K562 (cell line): ENCODE measurements around the gene CHSY1. TPM values are rescaled to one million over a fixed set of nuclear protein-coding genes. Genes with fewer than 3 reads are reported as not detected.

ENCODE experiments used
- ATAC-seq: fragments of 200-7000 bp; cut with Tn5 transposase; 3 replicates; pipeline ENCODE4 v1.9.1; 2020; ENCODE audit warnings: moderate library complexity
- BruUV-seq: library from RNA; stranded (reverse); fragments of 400-500 nt; replicated peaks from 2 replicates; lab custom pipeline; 2021; lab: Mats Ljungman, UMichigan
- CTCF ChIA-PET: fragments of 300-600 bp; formaldehyde crosslinking; extraction: SDS; loops from one replicate; lab custom pipeline; 2021; ENCODE audit warnings: low intra/inter-chr PET ratio; lab: Yijun Ruan, JAX
- POLR2A ChIA-PET: fragments of 300-600, 350-650 bp; sonication (Branson Sonifier 250); formaldehyde crosslinking; extraction: SDS; loops from one replicate; lab custom pipeline; 2021; ENCODE audit warnings: antibody characterized with exemption, inconsistent platforms; lab: Yijun Ruan, JAX
- DNase-seq, 4 experiments: peaks; one replicate each; pipeline versions ENCODE4 v3.0.0 to v3.0.0-alpha.2; 2011 to 2018; ENCODE audit warnings: low spot score in 3 of 4, mixed read lengths in 3 of 4; ENCODE audit errors: extremely low read depth in 1 of 4
- FAIRE-seq: peaks from 2 replicates; lab custom pipeline; 2011; peaks lifted over from hg19 to GRCh38; lab: Jason Lieb, UNC
- H2AFZ ChIP-seq: 2 replicates; pipeline ENCODE4 v1.6.0; 2011; ENCODE audit warnings: low read depth, low read length, control low read depth, inconsistent platforms
- H3K27ac ChIP-seq: fragments of 200-600 bp; 3 replicates; pipeline ENCODE4 v1.8.0; 2011; ENCODE audit warnings: low read depth, mild to moderate bottlenecking, control low read depth, inconsistent platforms, low read length, moderate library complexity, mixed read lengths; ENCODE audit errors: extremely low read depth
- H3K27me3 ChIP-seq, 2 experiments: fragments of 300-600 bp in 1 of 2; 2 replicates in 1 of 2; 3 replicates in 1 of 2; pipeline versions ENCODE4 v1.6.0 to v1.8.0; 2011; ENCODE audit warnings: inconsistent platforms in 2 of 2, low read length in 2 of 2, mild to moderate bottlenecking in 1 of 2, mixed read lengths in 1 of 2, moderate library complexity in 1 of 2; ENCODE audit not compliant: control insufficient read depth in 2 of 2, insufficient read depth in 2 of 2
- H3K36me3 ChIP-seq: fragments of 300-600 bp; 3 replicates; pipeline ENCODE4 v1.8.0; 2011; ENCODE audit warnings: mild to moderate bottlenecking, low read length, inconsistent platforms; ENCODE audit not compliant: control insufficient read depth, insufficient read depth
- H3K4me1 ChIP-seq, 2 experiments: fragments of 200-600 bp in 1 of 2; replicated peaks in 1 of 2; 2 replicates in 1 of 2; 3 replicates in 1 of 2; pipeline versions ENCODE4 v1.5.1 to v1.8.0; 2011; ENCODE audit warnings: inconsistent platforms in 2 of 2, low read length in 2 of 2, mild to moderate bottlenecking in 1 of 2, mixed read lengths in 1 of 2, moderate library complexity in 1 of 2; ENCODE audit not compliant: control insufficient read depth in 2 of 2, insufficient read depth in 2 of 2
- H3K4me2 ChIP-seq: 2 replicates; pipeline ENCODE4 v1.6.1; 2011; ENCODE audit warnings: low read length, control low read depth, inconsistent platforms, mixed read lengths; ENCODE audit not compliant: insufficient read depth
- H3K4me3 ChIP-seq: fragments of 200-600 bp; sonication (generic), shearing (Covaris generic); 2 replicates; pipeline ENCODE4 v1.5.1; 2016; ENCODE audit warnings: control low read depth, inconsistent platforms
- H3K79me2 ChIP-seq: fragments of 200-600 bp; 3 replicates; pipeline ENCODE4 v1.8.0; 2011; ENCODE audit warnings: low read length, inconsistent platforms; ENCODE audit not compliant: control insufficient read depth, insufficient read depth
- H3K9ac ChIP-seq, 2 experiments: 2 replicates each; pipeline versions ENCODE4 v1.6.0 to v1.6.1; 2011; ENCODE audit warnings: low read depth in 2 of 2, low read length in 2 of 2, control low read depth in 1 of 2, inconsistent platforms in 1 of 2, mild to moderate bottlenecking in 1 of 2, mixed read lengths in 1 of 2; ENCODE audit not compliant: insufficient read depth in 1 of 2
- H3K9me1 ChIP-seq: one replicate; pipeline ENCODE4 v1.6.0; 2011; ENCODE audit warnings: inconsistent platforms, mild to moderate bottlenecking, low read length, moderate library complexity; ENCODE audit not compliant: control insufficient read depth, insufficient read depth
- H3K9me3 ChIP-seq: replicated peaks from 2 replicates; pipeline ENCODE4 v1.5.1; 2011; ENCODE audit warnings: low read depth, low read length, inconsistent platforms; ENCODE audit not compliant: control insufficient read depth, insufficient read depth
- H4K20me1 ChIP-seq: replicated peaks from 2 replicates; pipeline ENCODE4 v1.6.1; 2011; ENCODE audit warnings: low read length, inconsistent platforms, mixed read lengths; ENCODE audit not compliant: control insufficient read depth, insufficient read depth
- CHAMP1 ChIP-seq: fragments of 450-650 bp; IDR thresholded peaks from 2 replicates; pipeline ENCODE4 v1.6.1; 2016; ENCODE audit warnings: mild to moderate bottlenecking
- CREB3 ChIP-seq: fragments of 450-650 bp; conservative IDR thresholded peaks from 2 replicates; pipeline ENCODE4 v1.6.1; 2016; ENCODE audit warnings: missing genetic modification characterization, low read depth, mild to moderate bottlenecking, missing compliant biosample characterization, moderate library complexity
- PTBP1 ChIP-seq: fragments of 200-400 bp; formaldehyde crosslinking; IDR thresholded peaks from 2 replicates; pipeline ENCODE4 v1.6.1; 2017; ENCODE audit warnings: low read depth, low read length
- SOX6 ChIP-seq: fragments of 450-650 bp; IDR thresholded peaks from 2 replicates; pipeline ENCODE4 v1.6.1; 2014; ENCODE audit warnings: mild to moderate bottlenecking
- SP2 ChIP-seq: IDR thresholded peaks from 2 replicates; pipeline ENCODE4 v1.6.1; 2011; ENCODE audit warnings: mild to moderate bottlenecking, low read depth, low read length, moderate library complexity; ENCODE audit not compliant: poor library complexity, severe bottlenecking; ENCODE audit errors: extremely low read depth
- ZBTB5 ChIP-seq: fragments of 450-650 bp; IDR thresholded peaks from 2 replicates; pipeline ENCODE4 v1.6.1; 2017; ENCODE audit warnings: antibody characterized with exemption
- ZNF41 ChIP-seq: fragments of 250-450 bp; sonication (Bioruptor Pico); conservative IDR thresholded peaks from 2 replicates; pipeline ENCODE4 v1.4.0; 2020; ENCODE audit warnings: mild to moderate bottlenecking
- WGBS: fragments of 100-300 bp; shearing (Covaris generic); methylation state at CpG from one replicate; pipeline ENCODE4 v1.1.6; 2016; ENCODE audit warnings: low coverage, mixed read lengths; ENCODE audit not compliant: insufficient coverage; ENCODE audit errors: missing lambda C conversion rate; 5-methylcytosine and 5-hydroxymethylcytosine counted together
- in situ Hi-C: fragments of 300-500 bp; cut with MboI; formaldehyde crosslinking; loops from 4 replicates; pipeline ENCODE4 v1.15.0; 2018; ENCODE audit warnings: inconsistent platforms, mixed read lengths
- intact Hi-C: fragments of 100-400 bp; cut with micrococcal nuclease; formaldehyde crosslinking; loops from 2 replicates; pipeline ENCODE4 v1.14.2; 2022
- polyA plus RNA-seq, 8 experiments: library from polyadenylated mRNA; depleted of rRNA in 4 of 8; stranded (reverse) in 5 of 8; unstranded in 3 of 8; fragments of >200 nt; fragmentation: Nextera tagmentation in 2 of 8; fragmentation: Illumina TruSeq in 1 of 8; extraction: Ambion mirVana in 2 of 8; extraction: Trizol in 1 of 8; gene quantifications; 2 replicates each; pipeline versions ENCODE4 v1.2.1 to v1.2.3, GENCODE V29; 2011 to 2014; ENCODE audit warnings: inconsistent platforms in 1 of 8, missing spikeins in 1 of 8
- total RNA-seq, 7 experiments: library from RNA; depleted of rRNA in 6 of 7; stranded (reverse); fragments of >200 nt in 6 of 7; fragmentation: Illumina TruSeq in 2 of 7; extraction: Trizol in 2 of 7; gene quantifications; 2 replicates each; pipeline versions ENCODE4 v1.2.1 to v1.2.3, GENCODE V29; 2011 to 2021; ENCODE audit warnings: low replicate concordance in 1 of 7

Gene CHSY1
- total and polyA plus RNA-seq, 9 of the 15 experiments (the other 6 are each of a cell fraction or from before 2014, with no cell fraction given), result 7.0 to 16.4 (median 13.4) TPM

GRCh38 chr15:101244036-101244781, 7.6 kb downstream of the CHSY1 start:
- no TSS peak for BruUV-seq
- H2AFZ ChIP-seq, result no peak overlapping the region
- no peak overlapping the region for H3K4me3 ChIP-seq
- in situ Hi-C loops (no loop called here), intact Hi-C loops (no loop called here)
- H3K79me2 ChIP-seq, result peaks cover 86% of the 10 kb centered on the region
- H4K20me1 ChIP-seq, result peaks cover 15% of the 10 kb centered on the region
- TF ChIP-seq SOX6 (no peak), CREB3 (tag) (no peak)
- peaks cover 14% of the 10 kb centered on the region; the same call in 2 of the 3 replicates for H3K36me3 ChIP-seq
- H3K27ac ChIP-seq, result no peak overlapping the region
- FAIRE-seq (peak; percentile 19), DNase-seq (no peak), ATAC-seq (no peak)
- no peak overlapping the region for H3K4me2 ChIP-seq
- WGBS, result 77% methylated on average over 7 of the region's 7 CpGs
- ChIA-PET CTCF (no interaction called here), POLR2A (interaction anchor here (0.8 to 1.0 kb wide), 2 partner anchors 8 to 115 kb away, joined by 3 read pairs; partner anchors contain the start of gene CHSY1)
- H3K9me3 ChIP-seq, result no peaks in the 10 kb centered on the region
- no peak overlapping the region for H3K9ac ChIP-seq
- H3K4me1 ChIP-seq, result peaks cover 0 to 4% of the 10 kb centered on the region in 2 experiments; a peak in 2 of 5 replicates
- H3K27me3 ChIP-seq, result no peaks in the 10 kb centered on the region
- H3K9me1 ChIP-seq, result no peaks in the 10 kb centered on the region

- Histone ChIP-seq H3K4me2 (no peak overlapping the region), H3K79me2 (peaks cover 89% of the 10 kb centered on the region), H3K4me3 (no peak overlapping the region), H3K36me3 (peaks cover 14% of the 10 kb centered on the region; the same call in 2 of the 3 replicates), H3K9me1 (no peaks in the 10 kb centered on the region), H3K27ac (no peak overlapping the region), H3K4me1 (no peaks in the 10 kb centered on the region; a peak in 2 of 5 replicates), H3K9me3 (no peaks in the 10 kb centered on the region), H3K27me3 (no peaks in the 10 kb centered on the region), H4K20me1 (peaks cover 12% of the 10 kb centered on the region), H3K9ac (no peak overlapping the region), H2AFZ (no peak overlapping the region)
- DNase-seq (no peak), FAIRE-seq (no peak), ATAC-seq (no peak)
- no TSS peak for BruUV-seq
- in situ Hi-C loops, result no loop called here
- WGBS, result 86% methylated on average over 8 of the region's 9 CpGs
- intact Hi-C loops, result no loop called here
- CTCF ChIA-PET, result no interaction called here
- POLR2A ChIA-PET, result interaction anchor here (0.7 kb wide), 1 partner anchor 88 kb away, joined by 3 read pairs; no protein-coding TSS in a partner anchor
- no peak for TF ChIP-seq CHAMP1
- no peak for TF ChIP-seq ZNF41 (CRISPR knock-in tag)
- TF ChIP-seq PTBP1, result no peak
- TF ChIP-seq SP2, result no peak
- TF ChIP-seq ZBTB5, result no peak
Observed at GRCh38 chr15:101243420-101243819, 8.4 kb downstream of the CHSY1 start.
